Stimulated activated CD8-positive, alpha-beta memory T cell treated with anti-CD3 and anti-CD28 coated beads, Interleukin-7, amount 100 ng/mL, for 4 hours (primary cell): ENCODE measurements around the gene CACNA1D.
"Not testable (repeated sequence)": the region's sequence is repeated elsewhere in the genome, so short reads cannot be mapped to it uniquely, and the experiment has no call there.

Source experiments
- DNase-seq, 2 donors: peaks; one replicate each; pipeline ENCODE4 v3.0.0-alpha.2; 2020; ENCODE audit warnings: low read depth in 2 of 2

Gene CACNA1D

DNA sequence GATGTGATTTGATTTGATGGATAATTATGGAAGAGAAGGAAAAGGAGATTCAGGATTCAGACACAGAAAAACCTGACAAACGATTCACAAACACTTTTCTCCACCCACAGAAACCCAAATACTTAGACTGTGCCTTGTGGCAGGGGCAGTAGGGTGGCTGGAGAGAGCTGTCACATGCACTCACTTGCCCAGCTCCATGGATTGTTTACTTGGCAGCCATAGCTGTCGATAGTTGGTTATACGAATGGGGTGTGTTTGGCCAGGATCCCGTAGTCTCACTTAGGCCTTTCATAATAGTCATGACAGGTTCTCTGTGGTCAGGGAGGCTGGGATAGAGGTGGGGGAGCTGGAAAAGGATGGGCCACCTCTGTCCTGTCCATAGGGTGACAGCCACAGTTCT lies 76.9 kb downstream of the CACNA1D start:
- DNase-seq, result no peak

- DNase-seq, result not testable (repeated sequence)
Observed at GRCh38 chr3:53572184-53572583, 77.8 kb downstream of the CACNA1D start.

DNA sequence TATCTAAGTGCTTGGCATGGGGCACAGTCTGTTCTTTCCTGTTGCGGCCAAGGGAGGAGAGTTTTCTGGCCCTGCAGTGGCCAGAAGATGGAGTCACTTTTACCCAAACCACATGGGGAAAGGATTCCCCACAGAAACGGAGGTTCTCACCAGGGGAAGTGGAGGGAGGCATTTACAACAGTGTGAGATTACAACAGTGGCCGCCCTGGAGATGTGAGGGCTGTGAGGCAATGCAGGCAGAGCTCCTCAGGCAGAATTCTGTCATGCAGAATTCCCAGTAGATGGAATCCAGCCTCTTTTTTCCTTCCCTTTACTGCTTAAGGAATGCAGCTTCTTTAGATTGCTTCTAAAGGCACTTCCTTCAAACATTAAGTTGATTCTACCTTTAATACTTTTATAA lies 83.1 kb downstream of the CACNA1D start:
- DNase-seq, result no peak

DNA sequence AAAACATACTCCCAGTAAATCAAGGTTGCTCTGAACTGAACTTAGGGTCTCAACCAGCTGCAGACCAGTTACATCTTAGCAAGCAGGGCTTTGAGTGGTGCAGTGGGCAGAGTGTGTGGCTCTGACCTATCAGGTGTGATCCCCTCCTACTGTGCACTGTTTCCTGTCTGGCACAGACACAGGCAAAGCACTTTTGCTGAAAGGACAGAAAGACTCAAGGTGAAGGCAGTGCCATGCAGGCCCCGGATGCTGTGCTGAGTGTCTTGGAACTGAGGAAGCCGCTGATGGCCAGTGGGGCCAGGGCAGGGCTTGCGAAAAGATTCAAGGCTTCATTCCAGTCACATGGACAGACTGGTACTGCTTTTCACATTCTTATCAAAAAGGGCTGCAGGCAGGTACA lies 85.2 kb downstream of the CACNA1D start:
- DNase-seq, result no peak

DNA sequence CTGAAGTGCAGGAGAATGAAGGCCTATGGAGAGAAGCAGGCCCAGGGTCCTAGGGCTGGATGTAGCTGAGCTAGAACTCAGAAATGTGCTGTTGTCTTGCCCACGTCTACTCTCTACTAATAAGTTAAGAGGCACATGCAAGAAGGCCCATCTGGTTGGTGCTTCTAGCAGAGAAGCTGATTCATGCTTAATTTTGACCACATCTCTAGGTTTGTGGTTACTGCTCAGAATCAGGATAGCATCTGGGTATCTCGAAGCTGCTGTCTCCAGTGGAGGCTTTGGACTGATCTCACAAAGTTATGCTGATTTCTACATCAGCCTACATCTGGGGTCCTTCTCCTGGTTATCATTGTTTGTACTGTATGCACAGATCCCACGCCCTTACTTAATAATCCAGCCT lies 87.3 kb downstream of the CACNA1D start:
- no peak for DNase-seq

DNA sequence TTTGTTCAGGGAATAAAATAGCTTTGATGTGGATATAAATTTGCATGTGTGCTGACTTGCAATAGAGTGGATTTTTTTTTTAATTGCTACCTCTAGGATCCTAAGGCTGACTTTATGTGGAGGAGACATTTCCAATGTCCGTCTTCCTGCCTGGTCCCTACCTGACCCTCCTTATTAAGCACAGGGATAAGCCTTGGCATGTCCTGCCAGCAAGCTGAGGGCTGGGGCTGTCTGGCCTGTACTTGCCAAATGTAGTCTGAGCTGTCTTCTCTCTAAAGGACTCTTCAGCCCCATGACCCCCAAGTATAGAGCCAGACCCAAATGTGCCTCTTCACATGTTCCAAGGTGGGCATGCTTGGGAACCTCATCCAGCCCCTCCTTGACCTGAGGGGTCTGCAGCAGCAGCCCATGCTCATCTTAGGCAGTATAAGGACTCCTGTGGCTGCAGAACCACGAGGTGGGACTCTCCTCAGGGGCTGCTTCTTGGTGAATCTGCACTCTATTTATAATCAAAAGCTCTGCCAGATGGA lies 88.8 kb downstream of the CACNA1D start:
- DNase-seq, result no peak

DNA sequence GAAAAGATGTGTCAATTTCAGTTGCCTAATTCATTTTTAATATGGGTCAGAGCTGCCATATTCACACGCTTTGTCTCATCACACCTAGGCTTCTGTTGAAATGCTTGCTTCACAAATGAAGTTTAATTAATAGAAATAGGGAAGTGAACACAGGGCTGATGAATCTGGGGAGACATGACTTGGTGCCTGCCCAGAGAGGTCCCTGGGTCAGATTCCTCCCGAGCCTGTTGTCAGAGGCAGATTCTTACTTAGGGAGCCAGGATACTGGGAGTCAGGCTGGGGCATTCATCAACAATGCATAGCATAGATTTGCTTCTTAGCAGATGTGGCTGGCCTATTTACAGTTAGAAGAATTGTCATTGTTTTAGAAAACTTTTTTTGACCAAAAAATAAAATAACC lies 90.6 kb downstream of the CACNA1D start:
- DNase-seq, result no peak

- no peak for DNase-seq
Observed at GRCh38 chr3:53585627-53586026, 91.2 kb downstream of the CACNA1D start.

DNA sequence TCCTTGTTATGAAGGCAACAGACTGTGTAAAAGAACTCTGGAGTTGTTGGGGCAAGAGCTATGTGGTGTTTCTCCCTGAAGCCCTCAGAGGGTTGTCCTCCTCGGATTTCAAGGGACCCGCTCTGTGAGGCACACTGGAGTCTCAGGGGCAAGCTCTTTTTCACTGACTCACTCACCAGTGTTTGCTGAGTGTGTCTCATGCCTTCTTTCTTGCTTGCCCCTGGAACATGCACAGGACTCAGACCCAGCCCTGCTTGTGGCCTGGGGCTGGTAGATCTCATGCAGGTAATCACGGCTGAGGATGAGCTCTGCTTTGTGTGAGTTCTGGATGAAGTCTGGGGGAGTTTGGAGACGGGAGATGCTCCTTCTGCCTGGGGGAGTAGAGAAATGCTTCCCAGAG lies 93.7 kb downstream of the CACNA1D start:
- DNase-seq, result no peak

DNA sequence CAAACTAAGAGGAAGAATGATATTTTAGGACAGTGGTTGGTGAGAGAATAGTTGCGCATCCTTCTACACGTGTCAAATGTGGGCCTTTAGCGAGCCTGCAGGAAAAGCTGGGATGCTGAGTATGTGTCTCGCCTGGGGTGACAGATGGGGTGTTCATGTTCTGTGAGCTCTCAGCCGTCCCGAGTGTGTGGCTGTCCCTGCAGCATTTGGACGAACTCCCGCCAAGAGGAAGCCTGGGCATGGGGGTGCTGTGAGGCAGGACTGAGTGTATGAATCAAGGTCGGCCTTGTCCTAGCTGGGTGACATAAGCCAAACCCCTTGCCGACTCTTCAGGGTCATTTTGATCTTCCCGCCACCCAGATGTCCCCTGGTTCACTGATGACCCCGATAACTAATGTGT lies 94.8 kb downstream of the CACNA1D start:
- no peak for DNase-seq

GRCh38 chr3:53589806-53590205 lies 95.4 kb downstream of the CACNA1D start:
- DNase-seq, result no peak

DNA sequence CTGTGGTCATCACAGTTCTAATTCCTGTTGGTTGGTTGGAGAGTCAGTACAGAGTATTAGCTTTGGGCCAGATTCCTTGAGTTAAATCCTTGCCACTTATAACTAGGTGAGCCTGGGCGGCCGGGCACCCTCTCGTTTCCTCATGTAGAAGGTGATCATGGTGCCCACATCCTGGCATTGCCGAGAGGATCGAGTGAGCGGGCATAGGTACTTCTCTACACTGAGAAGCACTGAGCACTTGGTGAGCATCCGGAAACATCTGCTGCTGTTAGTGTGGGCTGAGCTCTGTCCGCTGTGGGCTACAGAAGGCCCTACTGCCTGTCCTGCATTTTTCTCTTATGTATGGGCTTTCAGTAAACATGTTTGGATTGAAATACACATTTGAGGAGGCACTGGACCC lies 96.2 kb downstream of the CACNA1D start:
- no peak for DNase-seq

- no peak for DNase-seq
Observed at GRCh38 chr3:53591646-53592045, 97.2 kb downstream of the CACNA1D start.

DNA sequence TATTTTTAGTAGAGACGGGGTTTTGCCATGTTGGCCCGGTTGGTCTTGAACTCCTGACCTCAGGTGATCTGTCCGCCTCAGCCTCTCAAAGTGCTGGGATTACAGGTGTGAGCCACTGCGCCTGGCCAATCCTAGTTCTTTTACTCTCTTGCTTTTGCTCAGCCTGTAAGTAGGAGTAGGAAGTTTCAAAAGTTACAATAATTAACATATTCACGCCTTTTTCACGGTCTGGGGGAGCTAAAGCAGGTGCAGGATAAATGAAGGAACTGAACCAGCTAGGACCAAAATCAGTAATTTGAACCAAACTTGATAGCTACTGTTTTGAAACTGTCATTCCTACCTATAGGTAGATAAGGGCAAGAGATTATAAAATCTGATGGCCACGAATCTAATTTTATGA lies 98.5 kb downstream of the CACNA1D start:
- no peak for DNase-seq

DNA sequence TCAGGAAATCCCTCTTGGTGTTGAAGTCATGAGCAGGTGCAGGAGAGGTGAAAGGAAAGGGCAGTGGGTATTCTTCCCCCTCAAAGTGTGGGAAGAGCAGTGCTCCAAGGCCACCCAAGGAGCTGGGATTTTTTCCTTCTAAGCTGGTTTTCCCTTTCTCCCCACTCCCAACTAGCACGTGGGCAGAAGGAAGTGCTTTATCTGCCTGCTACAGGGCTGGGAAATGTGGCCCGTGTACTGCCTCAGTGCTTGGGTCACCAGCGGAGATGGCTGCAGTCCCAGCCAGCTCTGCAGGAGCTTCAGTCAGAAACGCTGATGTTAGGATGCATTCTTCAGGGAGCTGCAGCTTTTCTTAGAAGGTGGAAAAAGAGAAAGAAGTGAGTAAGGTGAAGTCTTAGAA lies 99.2 kb downstream of the CACNA1D start:
- DNase-seq, result no peak

DNA sequence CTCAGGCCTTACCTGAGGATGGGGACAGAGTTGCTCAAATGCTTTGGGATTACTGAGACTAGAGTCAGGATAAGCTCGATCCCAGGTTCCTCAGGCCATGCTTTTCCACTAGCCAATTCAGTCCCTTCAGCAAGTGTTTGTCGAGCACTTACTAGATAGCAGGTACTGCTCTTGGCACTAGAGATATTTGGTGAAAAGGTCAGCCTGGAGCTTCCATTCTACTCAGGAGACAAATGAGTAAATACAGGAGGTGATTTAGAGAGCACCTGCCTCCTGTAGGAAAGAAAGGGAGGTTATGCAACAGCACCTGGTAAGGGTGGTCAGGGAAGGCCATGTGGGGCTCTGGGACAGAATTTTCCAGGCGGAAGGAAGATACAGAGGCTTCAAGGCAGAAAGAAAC lies 99.9 kb downstream of the CACNA1D start:
- no peak for DNase-seq

GRCh38 chr3:53595660-53596059 lies 101.2 kb downstream of the CACNA1D start:
- no peak for DNase-seq

DNA sequence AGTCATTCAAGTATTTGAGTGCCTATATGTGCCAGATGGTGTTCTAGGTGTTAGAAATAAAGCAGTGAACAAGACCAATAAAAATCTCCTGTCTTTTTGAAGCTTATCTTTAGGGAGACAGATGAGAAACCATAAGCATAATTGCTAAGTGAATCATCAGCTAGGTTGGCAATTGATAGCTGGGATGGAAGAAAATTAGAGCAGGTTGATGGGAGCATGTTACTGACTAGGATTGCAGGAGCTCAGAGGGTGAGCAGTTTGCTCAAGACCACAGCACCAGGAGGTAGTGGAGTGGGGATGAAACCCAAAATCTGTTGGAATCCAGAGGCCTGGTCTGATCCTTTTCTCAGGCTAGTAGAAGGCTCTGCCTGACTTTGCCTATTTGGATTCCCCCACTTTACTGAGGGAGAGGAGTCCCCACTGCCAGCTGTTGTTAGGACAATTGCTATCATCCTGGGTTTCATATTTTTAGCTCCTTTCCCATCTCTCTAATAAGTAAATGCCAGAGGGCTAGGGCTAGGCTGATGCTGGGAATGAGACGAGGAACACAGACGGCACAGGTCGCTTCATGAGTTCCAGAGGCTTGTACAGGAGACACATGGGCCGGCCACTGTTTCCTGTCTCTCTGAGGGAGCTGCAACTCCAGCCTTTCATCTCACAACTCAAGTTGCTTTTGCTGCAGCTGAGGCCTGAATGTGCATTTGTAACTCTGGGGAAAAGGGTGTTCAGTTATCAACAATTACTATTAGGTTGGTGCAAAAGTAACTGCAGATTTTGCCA lies 102.9 kb downstream of the CACNA1D start:
- DNase-seq, result no peak

DNA sequence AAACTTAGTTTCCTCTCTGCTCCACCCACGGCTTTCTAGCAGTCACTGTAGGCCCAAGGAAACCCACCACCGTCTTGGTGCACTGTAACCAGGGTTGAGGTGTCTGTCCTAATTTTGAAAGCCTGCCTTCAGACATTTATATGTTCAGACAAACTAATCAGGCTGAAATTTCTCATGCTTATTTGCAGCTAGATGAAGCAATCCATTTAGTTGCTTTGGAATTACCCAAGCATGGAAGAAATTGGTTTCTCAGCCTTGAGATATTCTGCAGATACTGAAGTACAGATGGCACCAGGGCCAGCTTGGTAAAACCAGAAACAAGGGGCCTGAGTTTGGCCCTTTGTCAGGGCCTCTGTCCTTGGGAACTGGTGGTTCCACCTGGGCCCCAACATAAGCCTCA lies 105.4 kb downstream of the CACNA1D start:
- no peak for DNase-seq

- DNase-seq, result no peak
Observed at GRCh38 chr3:53602866-53603265, 108.5 kb downstream of the CACNA1D start.

GRCh38 chr3:53604232-53604631 lies 109.8 kb downstream of the CACNA1D start:
- no peak for DNase-seq

DNA sequence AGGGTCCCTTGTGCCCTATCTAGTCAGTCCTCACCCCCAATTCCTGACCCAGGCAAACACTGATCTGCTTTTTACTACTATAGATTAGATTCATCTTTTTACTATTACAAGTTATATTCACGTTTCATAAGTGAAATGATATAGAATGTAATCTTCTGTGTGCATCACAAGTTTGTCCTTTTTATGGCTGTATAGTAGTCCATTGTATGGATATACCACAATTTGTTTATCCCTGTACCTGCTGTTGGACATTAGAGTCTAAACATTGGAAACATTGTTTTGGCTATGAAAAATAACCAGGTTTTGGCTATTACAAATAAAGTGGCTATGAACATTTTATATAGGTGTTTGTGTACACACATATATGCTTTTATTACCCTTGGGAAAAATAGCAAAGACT lies 112.4 kb downstream of the CACNA1D start:
- DNase-seq, result no peak

DNA sequence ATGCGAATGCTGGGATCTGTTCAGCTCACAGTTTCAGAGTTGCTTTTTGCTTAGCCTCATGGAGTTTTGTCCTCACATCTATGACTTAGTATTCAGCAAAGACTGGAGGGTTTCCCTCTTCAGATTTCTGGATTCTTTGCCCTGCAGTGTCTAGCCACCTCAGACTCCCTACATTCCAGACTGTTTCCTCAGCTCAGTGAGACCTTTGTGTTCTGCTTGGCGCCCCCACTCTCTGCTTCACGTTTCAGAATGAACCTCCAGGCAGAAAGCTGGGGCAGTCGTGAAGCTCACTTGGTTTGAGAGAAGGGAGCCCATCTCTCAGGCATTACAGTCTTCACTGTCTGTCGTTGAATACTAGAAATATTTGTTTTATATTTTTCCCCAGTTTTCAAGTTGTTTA lies 118.1 kb downstream of the CACNA1D start:
- DNase-seq, result no peak

- no peak for DNase-seq
Observed at GRCh38 chr3:53613125-53613524, 118.7 kb downstream of the CACNA1D start.
